NB4 (cell line): ENCODE data around the gene PGA4.

Experiments used
- DNase-seq: peaks from one replicate; pipeline ENCODE4 v3.0.0; 2010; ENCODE audit warnings: low read depth
- H3K4me3 ChIP-seq: one replicate; pipeline ENCODE4 v1.5.1; 2011; ENCODE audit warnings: mild to moderate bottlenecking, low read depth, low read length, moderate library complexity
- CTCF ChIP-seq: IDR thresholded peaks from one replicate; pipeline ENCODE4 v1.5.1; 2012; ENCODE audit warnings: low read depth, low read length
- MYC ChIP-seq: IDR thresholded peaks from 2 replicates; pipeline ENCODE4 v1.6.1; 2011; ENCODE audit warnings: low read depth, low read length
- POLR2A ChIP-seq: IDR thresholded peaks from 2 replicates; pipeline ENCODE4 v1.6.1; 2011; ENCODE audit warnings: mild to moderate bottlenecking; ENCODE audit not compliant: insufficient read length; ENCODE audit errors: extremely low read depth
- TF ChIP-seq, protein P1 (sequence below): IDR thresholded peaks from 2 replicates; pipeline ENCODE4 v1.6.1; 2011; ENCODE audit warnings: low read depth, low read length

The PGA4 gene

GRCh38 chr11:61264371-61264770 is 42.2 kb downstream of the PGA4 start:
- DNase-seq, result no peak
- TF ChIP-seq CTCF, result no peak
- TF ChIP-seq, protein P1, sequence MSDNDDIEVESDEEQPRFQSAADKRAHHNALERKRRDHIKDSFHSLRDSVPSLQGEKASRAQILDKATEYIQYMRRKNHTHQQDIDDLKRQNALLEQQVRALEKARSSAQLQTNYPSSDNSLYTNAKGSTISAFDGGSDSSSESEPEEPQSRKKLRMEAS, result no peak
- H3K4me3 ChIP-seq, result no peak overlapping the region

- no peak for DNase-seq
- H3K4me3 ChIP-seq, result no peak overlapping the region
- TF ChIP-seq MYC, result no peak
Observed at GRCh38 chr11:61264795-61265194, 42.6 kb downstream of the PGA4 start.

GRCh38 chr11:61265357-61265756 is 43.2 kb downstream of the PGA4 start:
- no peak for DNase-seq
- no peak for TF ChIP-seq CTCF
- no peak overlapping the region for H3K4me3 ChIP-seq

GRCh38 chr11:61266602-61267001 is 44.5 kb downstream of the PGA4 start:
- TF ChIP-seq MYC, result no peak
- TF ChIP-seq, protein P1, result no peak
- TF ChIP-seq CTCF, result no peak
- TF ChIP-seq POLR2A, result no peak
- no peak for DNase-seq

GRCh38 chr11:61267437-61267841 is 45.3 kb downstream of the PGA4 start:
- TF ChIP-seq MYC (no peak), POLR2A (no peak), CTCF (no peak)
- TF ChIP-seq, protein P1, result no peak
- no peak for DNase-seq

More at GRCh38 chr11:61266602-61267001, 44.5 kb downstream of the PGA4 start:
- no peak overlapping the region for H3K4me3 ChIP-seq

DNA sequence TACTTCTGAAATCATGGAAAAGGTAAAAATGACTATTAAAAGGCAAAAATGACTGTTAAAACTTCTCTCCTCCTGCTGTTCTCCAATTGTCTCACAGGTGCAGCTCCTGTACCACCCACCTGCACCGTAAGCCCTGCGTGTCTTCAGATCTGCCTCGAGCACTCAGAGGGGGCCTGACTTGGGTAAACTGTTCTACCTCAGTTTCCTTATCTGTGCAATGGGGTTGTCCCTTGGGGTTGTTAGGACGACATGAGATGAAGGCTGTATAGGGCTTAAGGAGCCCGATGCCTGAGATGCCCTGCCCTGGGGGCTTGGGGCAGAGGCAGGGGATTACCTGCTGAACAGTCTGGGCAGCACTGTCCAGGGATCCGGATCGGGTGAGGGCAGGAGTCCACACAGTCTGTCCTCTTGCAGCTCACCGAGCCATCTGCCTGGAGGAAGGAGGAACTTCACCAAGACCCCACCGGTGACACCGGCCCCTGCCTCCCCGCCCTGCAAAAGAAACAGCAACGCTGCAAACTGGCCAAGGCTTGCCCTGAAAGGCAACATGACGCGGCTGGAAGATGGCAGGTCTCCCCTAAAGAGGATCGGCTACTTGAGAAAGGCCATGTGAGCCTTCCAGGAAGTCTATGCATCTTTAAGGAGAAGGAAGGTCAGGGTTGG is 46.6 kb downstream of the PGA4 start:
- TF ChIP-seq, protein P1, result no peak
- no peak for TF ChIP-seq MYC
- no peak for TF ChIP-seq CTCF
- TF ChIP-seq POLR2A, result no peak
- no peak overlapping the region for H3K4me3 ChIP-seq
- no peak for DNase-seq

More at GRCh38 chr11:61267437-61267841, 45.3 kb downstream of the PGA4 start:
- H3K4me3 ChIP-seq, result no peak overlapping the region
